HCT116 (cell line): ENCODE results near the gene SDK1. TPM values are rescaled to one million over a fixed set of nuclear protein-coding genes. Genes with fewer than 3 reads are reported as not detected.

Experiments
- ATAC-seq: fragments of 200-7000 bp; cut with Tn5 transposase; 2 replicates; pipeline ENCODE4 v1.9.1; 2020; ENCODE audit warnings: mild to moderate bottlenecking, moderate library complexity
- BruUV-seq: library from RNA; stranded (reverse); fragments of 400-500 nt; replicated peaks from 2 replicates; lab custom pipeline; 2021; lab: Mats Ljungman, UMichigan
- CTCF ChIA-PET: fragments of 300-600 bp; sonication (Branson Sonifier 250); formaldehyde crosslinking; loops from one replicate; lab custom pipeline; 2021; ENCODE audit warnings: antibody characterized with exemption; lab: Charles Lee
- POLR2A ChIA-PET: fragments of 300-600, 350-600 bp; sonication (Branson Sonifier 250); formaldehyde crosslinking; loops from one replicate; lab custom pipeline; 2021; ENCODE audit warnings: antibody characterized with exemption; lab: Charles Lee
- RAD21 ChIA-PET, 2 experiments: fragments of 300-600 bp; sonication (Branson Sonifier 250); formaldehyde crosslinking; loops; one replicate each; lab custom pipeline; 2023; ENCODE audit warnings: low total read pairs in 2 of 2; ENCODE audit not compliant: uncharacterized antibody in 2 of 2, unreplicated experiment in 2 of 2, low non-redundant PET in 1 of 2; lab: Charles Lee
- DNase-seq: peaks from one replicate; pipeline ENCODE4 v3.0.0-alpha.2; 2010; ENCODE audit warnings: low read depth, low spot score
- H2AFZ ChIP-seq: fragments of 200-600 bp; shearing (Covaris generic), sonication (generic); 2 replicates; pipeline ENCODE4 v1.6.1; 2017; ENCODE audit warnings: low read depth, mixed run types, mixed read lengths, antibody characterized with exemption, low read length; ENCODE audit not compliant: poor library complexity, severe bottlenecking
- H3K27ac ChIP-seq: 2 replicates; pipeline ENCODE4 v1.5.1; 2012; ENCODE audit warnings: low read depth, low read length
- H3K27me3 ChIP-seq: fragments of 200-600 bp; sonication (generic); 2 replicates; pipeline ENCODE4 v1.6.1; 2016; ENCODE audit warnings: mixed run types, low read length, mixed read lengths; ENCODE audit not compliant: insufficient read depth
- H3K36me3 ChIP-seq, 2 experiments: fragments of 200-500 bp in 1 of 2; fragments of 200-600 bp in 1 of 2; sonication (Bioruptor generic) in 1 of 2; sonication (generic) in 1 of 2; 2 replicates each; pipeline versions ENCODE4 v1.5.1 to v1.6.1; 2014 to 2016; ENCODE audit warnings: low read length in 2 of 2, inconsistent platforms in 1 of 2, mixed read lengths in 1 of 2, mixed run types in 1 of 2; ENCODE audit not compliant: insufficient read depth in 2 of 2, control insufficient read depth in 1 of 2
- H3K4me1 ChIP-seq, 2 experiments: fragments of 200-600 bp in 1 of 2; sonication (generic) in 1 of 2; 2 replicates each; pipeline versions ENCODE4 v1.5.1 to v1.6.1; 2012 to 2017; ENCODE audit warnings: low read length in 2 of 2, inconsistent platforms in 1 of 2, mild to moderate bottlenecking in 1 of 2, mixed read lengths in 1 of 2, mixed run types in 1 of 2, moderate library complexity in 1 of 2; ENCODE audit not compliant: insufficient read depth in 2 of 2, control insufficient read depth in 1 of 2
- H3K4me2 ChIP-seq: fragments of 200-600 bp; sonication (generic); 2 replicates; pipeline ENCODE4 v1.6.1; 2017; ENCODE audit warnings: mixed run types, low read length, mixed read lengths
- H3K4me3 ChIP-seq, 2 experiments: fragments of 200-600 bp in 1 of 2; sonication (generic) in 1 of 2; replicated peaks in 1 of 2; 2 replicates each; pipeline ENCODE4 v1.5.1; 2011 to 2016; ENCODE audit warnings: low read length in 2 of 2, control low read depth in 1 of 2, low read depth in 1 of 2, mild to moderate bottlenecking in 1 of 2, mixed read lengths in 1 of 2, mixed run types in 1 of 2
- H3K79me2 ChIP-seq: fragments of 200-600 bp; sonication (generic); 2 replicates; pipeline ENCODE4 v1.6.1; 2017; ENCODE audit warnings: mild to moderate bottlenecking, mixed run types, low read length, moderate library complexity, mixed read lengths; ENCODE audit not compliant: insufficient read depth
- H3K9ac ChIP-seq: fragments of 200-600 bp; sonication (generic); 2 replicates; pipeline ENCODE4 v1.6.1; 2016; ENCODE audit warnings: low read length, mixed read lengths
- H3K9me2 ChIP-seq: fragments of 200-600 bp; sonication (generic), shearing (Covaris generic); 2 replicates; pipeline ENCODE4 v1.6.1; 2017; ENCODE audit warnings: mixed run types, mild to moderate bottlenecking, moderate library complexity; ENCODE audit not compliant: insufficient read depth
- H3K9me3 ChIP-seq, 2 experiments: fragments of 200-500 bp in 1 of 2; fragments of 200-600 bp in 1 of 2; sonication (Bioruptor generic) in 1 of 2; sonication (generic) in 1 of 2; 2 replicates each; pipeline ENCODE4 v1.6.1; 2014 to 2017; ENCODE audit warnings: low read length in 2 of 2, mixed read lengths in 2 of 2, inconsistent platforms in 1 of 2, low read depth in 1 of 2, mild to moderate bottlenecking in 1 of 2, mixed run types in 1 of 2, moderate library complexity in 1 of 2; ENCODE audit not compliant: control insufficient read depth in 1 of 2, insufficient read depth in 1 of 2
- H4K20me1 ChIP-seq: fragments of 200-600 bp; sonication (generic), shearing (Covaris generic); 2 replicates; pipeline ENCODE4 v1.6.1; 2017; ENCODE audit warnings: mixed run types, mild to moderate bottlenecking, moderate library complexity; ENCODE audit not compliant: insufficient read depth
- CBX3 ChIP-seq: IDR thresholded peaks from 2 replicates; pipeline ENCODE4 v1.6.1; 2012; ENCODE audit warnings: low read depth
- CEBPB ChIP-seq: IDR thresholded peaks from 2 replicates; pipeline ENCODE4 v1.6.1; 2012; ENCODE audit warnings: low read depth
- EGR1 ChIP-seq: IDR thresholded peaks from 2 replicates; pipeline ENCODE4 v1.6.1; 2012; ENCODE audit warnings: low read depth
- ELF1 ChIP-seq: IDR thresholded peaks from 2 replicates; pipeline ENCODE4 v1.6.1; 2012; ENCODE audit warnings: low read depth, borderline replicate concordance
- EZH2 ChIP-seq: fragments of 200-600 bp; sonication (generic); IDR thresholded peaks from 2 replicates; pipeline ENCODE4 v1.6.1; 2017; ENCODE audit warnings: antibody characterized with exemption, mixed run types
- EZH2phosphoT487 ChIP-seq: fragments of 200-600 bp; IDR thresholded peaks from 2 replicates; pipeline ENCODE4 v1.6.1; 2018; ENCODE audit warnings: antibody characterized with exemption, borderline replicate concordance
- FOSL1 ChIP-seq: IDR thresholded peaks from 2 replicates; pipeline ENCODE4 v1.6.1; 2012; ENCODE audit warnings: low read depth
- JUND ChIP-seq: IDR thresholded peaks from 2 replicates; pipeline ENCODE4 v1.6.1; 2012
- POLR2AphosphoS5 ChIP-seq: IDR thresholded peaks from 2 replicates; pipeline ENCODE4 v1.6.1; 2011; ENCODE audit warnings: mild to moderate bottlenecking, low read depth, low read length, moderate library complexity
- RAD21 ChIP-seq: IDR thresholded peaks from 2 replicates; pipeline ENCODE4 v1.6.1; 2012; ENCODE audit warnings: low read depth, mild to moderate bottlenecking
- SP1 ChIP-seq: IDR thresholded peaks from 2 replicates; pipeline ENCODE4 v1.6.1; 2012; ENCODE audit warnings: low read depth
- SRF ChIP-seq: IDR thresholded peaks from 2 replicates; pipeline ENCODE4 v1.6.1; 2012; ENCODE audit warnings: low read depth
- TCF7L2 ChIP-seq: IDR thresholded peaks from 2 replicates; pipeline ENCODE4 v1.7.0; 2011; ENCODE audit warnings: borderline replicate concordance, inconsistent platforms; ENCODE audit not compliant: insufficient read depth, insufficient read length; ENCODE audit errors: extremely low read depth
- YY1 ChIP-seq: IDR thresholded peaks from 2 replicates; pipeline ENCODE4 v1.6.1; 2011; ENCODE audit warnings: low read length, low read depth, moderate library complexity, mild to moderate bottlenecking; ENCODE audit not compliant: insufficient replicate concordance; ENCODE audit errors: extremely low read depth
- ZFX ChIP-seq: fragments of 450-650 bp; IDR thresholded peaks from 2 replicates; pipeline ENCODE4 v1.6.1; 2017
- intact Hi-C: fragments of 100-400 bp; cut with micrococcal nuclease; formaldehyde crosslinking; loops from 2 replicates; pipeline ENCODE4 v1.10.0; 2022
- total RNA-seq: library from RNA; stranded (reverse); gene quantifications from one replicate; pipeline ENCODE4 v1.2.1, GENCODE V29; 2021; ENCODE audit not compliant: unreplicated experiment
- TF ChIP-seq, protein P1 (sequence below): IDR thresholded peaks from 2 replicates; pipeline ENCODE4 v1.6.1; 2012
- TF ChIP-seq, protein P2 (sequence below), 3 experiments: fragments of 200-600 bp in 1 of 3; sonication (generic) in 1 of 3; IDR thresholded peaks in 2 of 3; conservative IDR thresholded peaks in 1 of 3; 2 replicates each; pipeline ENCODE4 v1.5.1; 2012 to 2017; ENCODE audit warnings: low read depth in 2 of 3, low read length in 2 of 3, antibody characterized with exemption in 1 of 3, borderline replicate concordance in 1 of 3, control low read depth in 1 of 3, mild to moderate bottlenecking in 1 of 3, mixed read lengths in 1 of 3, mixed run types in 1 of 3, moderate library complexity in 1 of 3; ENCODE audit not compliant: insufficient read depth in 1 of 3
- TF ChIP-seq, protein P3 (sequence below): IDR thresholded peaks from 2 replicates; pipeline ENCODE4 v1.6.1; 2012; ENCODE audit warnings: low read depth
- TF ChIP-seq, protein P4 (sequence below): IDR thresholded peaks from 2 replicates; pipeline ENCODE4 v1.6.1; 2011; ENCODE audit warnings: mild to moderate bottlenecking, low read length, moderate library complexity; ENCODE audit not compliant: insufficient replicate concordance; ENCODE audit errors: extremely low read depth
- TF ChIP-seq, protein P5 (sequence below): IDR thresholded peaks from 2 replicates; pipeline ENCODE4 v1.6.1; 2012

Gene SDK1
- total RNA-seq, 1 experiment from 2014 or later = 0.05 TPM

DNA sequence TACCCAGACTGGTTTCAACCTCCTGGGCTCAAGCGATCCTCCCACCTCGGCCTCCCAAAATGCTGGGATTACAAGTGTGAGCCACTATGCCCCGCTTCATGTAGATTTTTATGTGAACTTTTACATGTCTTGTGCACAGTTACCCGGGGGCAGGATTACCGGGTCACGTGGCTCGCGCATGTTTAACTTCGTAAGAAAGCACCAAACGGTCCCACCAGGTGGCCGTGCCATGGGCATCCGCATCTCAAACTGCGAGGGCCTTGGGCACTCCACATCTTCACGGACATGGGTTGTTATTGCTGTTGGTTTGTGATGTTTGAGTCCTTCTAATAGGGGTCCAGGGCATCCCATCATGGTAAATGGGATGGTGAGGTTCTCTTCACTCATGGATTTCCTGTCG lies 744.4 kb downstream of the SDK1 start:
- DNase-seq = no peak
- H3K4me1 ChIP-seq = no peaks in the 10 kb centered on the region
- ChIA-PET RAD21 (no interaction called here), CTCF (no interaction called here), POLR2A (no interaction called here)
- H3K9me2 ChIP-seq = no peaks in the 10 kb centered on the region
- H3K27ac ChIP-seq = no peak overlapping the region
- no peaks in the 10 kb centered on the region for H3K36me3 ChIP-seq
- peaks cover 18% of the 10 kb centered on the region for H3K27me3 ChIP-seq
- no TSS peak for BruUV-seq
- TF ChIP-seq ZFX (no peak), RAD21 (no peak), EZH2 (no peak), CEBPB (no peak), FOSL1 (no peak), SRF (no peak), SP1 (no peak), EGR1 (no peak), ELF1 (no peak), YY1 (no peak), TCF7L2 (no peak), JUND (no peak), CBX3 (no peak), EZH2phosphoT487 (no peak), POLR2AphosphoS5 (no peak)
- TF ChIP-seq, protein P1, sequence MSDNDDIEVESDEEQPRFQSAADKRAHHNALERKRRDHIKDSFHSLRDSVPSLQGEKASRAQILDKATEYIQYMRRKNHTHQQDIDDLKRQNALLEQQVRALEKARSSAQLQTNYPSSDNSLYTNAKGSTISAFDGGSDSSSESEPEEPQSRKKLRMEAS = no peak
- TF ChIP-seq, protein P2, sequence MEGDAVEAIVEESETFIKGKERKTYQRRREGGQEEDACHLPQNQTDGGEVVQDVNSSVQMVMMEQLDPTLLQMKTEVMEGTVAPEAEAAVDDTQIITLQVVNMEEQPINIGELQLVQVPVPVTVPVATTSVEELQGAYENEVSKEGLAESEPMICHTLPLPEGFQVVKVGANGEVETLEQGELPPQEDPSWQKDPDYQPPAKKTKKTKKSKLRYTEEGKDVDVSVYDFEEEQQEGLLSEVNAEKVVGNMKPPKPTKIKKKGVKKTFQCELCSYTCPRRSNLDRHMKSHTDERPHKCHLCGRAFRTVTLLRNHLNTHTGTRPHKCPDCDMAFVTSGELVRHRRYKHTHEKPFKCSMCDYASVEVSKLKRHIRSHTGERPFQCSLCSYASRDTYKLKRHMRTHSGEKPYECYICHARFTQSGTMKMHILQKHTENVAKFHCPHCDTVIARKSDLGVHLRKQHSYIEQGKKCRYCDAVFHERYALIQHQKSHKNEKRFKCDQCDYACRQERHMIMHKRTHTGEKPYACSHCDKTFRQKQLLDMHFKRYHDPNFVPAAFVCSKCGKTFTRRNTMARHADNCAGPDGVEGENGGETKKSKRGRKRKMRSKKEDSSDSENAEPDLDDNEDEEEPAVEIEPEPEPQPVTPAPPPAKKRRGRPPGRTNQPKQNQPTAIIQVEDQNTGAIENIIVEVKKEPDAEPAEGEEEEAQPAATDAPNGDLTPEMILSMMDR (IDR thresholded peaks at IDR 0.05 in 2 of 3, conservative IDR thresholded peaks at IDR 0.05 in 1 of 3; ENCODE audit: borderline replicate concordance in 1 of 3, insufficient read depth in 1 of 3, low read depth in 2 of 3, low read length in 2 of 3) = no peak
- TF ChIP-seq, protein P3, sequence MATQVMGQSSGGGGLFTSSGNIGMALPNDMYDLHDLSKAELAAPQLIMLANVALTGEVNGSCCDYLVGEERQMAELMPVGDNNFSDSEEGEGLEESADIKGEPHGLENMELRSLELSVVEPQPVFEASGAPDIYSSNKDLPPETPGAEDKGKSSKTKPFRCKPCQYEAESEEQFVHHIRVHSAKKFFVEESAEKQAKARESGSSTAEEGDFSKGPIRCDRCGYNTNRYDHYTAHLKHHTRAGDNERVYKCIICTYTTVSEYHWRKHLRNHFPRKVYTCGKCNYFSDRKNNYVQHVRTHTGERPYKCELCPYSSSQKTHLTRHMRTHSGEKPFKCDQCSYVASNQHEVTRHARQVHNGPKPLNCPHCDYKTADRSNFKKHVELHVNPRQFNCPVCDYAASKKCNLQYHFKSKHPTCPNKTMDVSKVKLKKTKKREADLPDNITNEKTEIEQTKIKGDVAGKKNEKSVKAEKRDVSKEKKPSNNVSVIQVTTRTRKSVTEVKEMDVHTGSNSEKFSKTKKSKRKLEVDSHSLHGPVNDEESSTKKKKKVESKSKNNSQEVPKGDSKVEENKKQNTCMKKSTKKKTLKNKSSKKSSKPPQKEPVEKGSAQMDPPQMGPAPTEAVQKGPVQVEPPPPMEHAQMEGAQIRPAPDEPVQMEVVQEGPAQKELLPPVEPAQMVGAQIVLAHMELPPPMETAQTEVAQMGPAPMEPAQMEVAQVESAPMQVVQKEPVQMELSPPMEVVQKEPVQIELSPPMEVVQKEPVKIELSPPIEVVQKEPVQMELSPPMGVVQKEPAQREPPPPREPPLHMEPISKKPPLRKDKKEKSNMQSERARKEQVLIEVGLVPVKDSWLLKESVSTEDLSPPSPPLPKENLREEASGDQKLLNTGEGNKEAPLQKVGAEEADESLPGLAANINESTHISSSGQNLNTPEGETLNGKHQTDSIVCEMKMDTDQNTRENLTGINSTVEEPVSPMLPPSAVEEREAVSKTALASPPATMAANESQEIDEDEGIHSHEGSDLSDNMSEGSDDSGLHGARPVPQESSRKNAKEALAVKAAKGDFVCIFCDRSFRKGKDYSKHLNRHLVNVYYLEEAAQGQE = no peak
- TF ChIP-seq, protein P4, sequence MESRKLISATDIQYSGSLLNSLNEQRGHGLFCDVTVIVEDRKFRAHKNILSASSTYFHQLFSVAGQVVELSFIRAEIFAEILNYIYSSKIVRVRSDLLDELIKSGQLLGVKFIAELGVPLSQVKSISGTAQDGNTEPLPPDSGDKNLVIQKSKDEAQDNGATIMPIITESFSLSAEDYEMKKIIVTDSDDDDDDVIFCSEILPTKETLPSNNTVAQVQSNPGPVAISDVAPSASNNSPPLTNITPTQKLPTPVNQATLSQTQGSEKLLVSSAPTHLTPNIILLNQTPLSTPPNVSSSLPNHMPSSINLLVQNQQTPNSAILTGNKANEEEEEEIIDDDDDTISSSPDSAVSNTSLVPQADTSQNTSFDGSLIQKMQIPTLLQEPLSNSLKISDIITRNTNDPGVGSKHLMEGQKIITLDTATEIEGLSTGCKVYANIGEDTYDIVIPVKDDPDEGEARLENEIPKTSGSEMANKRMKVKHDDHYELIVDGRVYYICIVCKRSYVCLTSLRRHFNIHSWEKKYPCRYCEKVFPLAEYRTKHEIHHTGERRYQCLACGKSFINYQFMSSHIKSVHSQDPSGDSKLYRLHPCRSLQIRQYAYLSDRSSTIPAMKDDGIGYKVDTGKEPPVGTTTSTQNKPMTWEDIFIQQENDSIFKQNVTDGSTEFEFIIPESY = no peak
- TF ChIP-seq, protein P5, sequence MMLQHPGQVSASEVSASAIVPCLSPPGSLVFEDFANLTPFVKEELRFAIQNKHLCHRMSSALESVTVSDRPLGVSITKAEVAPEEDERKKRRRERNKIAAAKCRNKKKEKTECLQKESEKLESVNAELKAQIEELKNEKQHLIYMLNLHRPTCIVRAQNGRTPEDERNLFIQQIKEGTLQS = no peak
- H3K4me2 ChIP-seq = no peak overlapping the region
- H4K20me1 ChIP-seq = no peaks in the 10 kb centered on the region
- intact Hi-C loops = no loop called here
- no peak overlapping the region for H2AFZ ChIP-seq
- H3K4me3 ChIP-seq = no peak overlapping the region
- no peak overlapping the region for H3K9ac ChIP-seq
- no peaks in the 10 kb centered on the region for H3K9me3 ChIP-seq
- H3K79me2 ChIP-seq = no peaks in the 10 kb centered on the region
- ATAC-seq = no peak
